ENCODE results near the gene OGFR.

GRCh38 chr20:62807444-62808210 is 3.0 kb downstream of the OGFR start:
- TF ChIP-seq CTCF (conservative IDR thresholded peaks at IDR 0.05; ENCODE audit: low read depth, low read length) = no peak
- no peak for TF ChIP-seq EZH2 (IDR thresholded peaks at IDR 0.05; ENCODE audit: low read length, unreplicated experiment)

All from PC-3 (cell line).